Epithelial cell of esophagus (primary cell): Measurements from ENCODE around the gene HMG20B.

ENCODE experiments used
- DNase-seq: peaks from one replicate; pipeline ENCODE4 v3.0.0; 2010; ENCODE audit warnings: low read depth
- H3K4me3 ChIP-seq: 2 replicates; pipeline ENCODE4 v1.5.1; 2011; ENCODE audit warnings: mild to moderate bottlenecking, low read length, control low read depth
- TF ChIP-seq, protein P1 (sequence below): IDR thresholded peaks from 2 replicates; pipeline ENCODE4 v1.5.1; 2011; ENCODE audit warnings: low read depth, mild to moderate bottlenecking, low read length, control low read depth, inconsistent platforms; ENCODE audit not compliant: insufficient read depth; ENCODE audit errors: missing control alignments

HMG20B gene

DNA sequence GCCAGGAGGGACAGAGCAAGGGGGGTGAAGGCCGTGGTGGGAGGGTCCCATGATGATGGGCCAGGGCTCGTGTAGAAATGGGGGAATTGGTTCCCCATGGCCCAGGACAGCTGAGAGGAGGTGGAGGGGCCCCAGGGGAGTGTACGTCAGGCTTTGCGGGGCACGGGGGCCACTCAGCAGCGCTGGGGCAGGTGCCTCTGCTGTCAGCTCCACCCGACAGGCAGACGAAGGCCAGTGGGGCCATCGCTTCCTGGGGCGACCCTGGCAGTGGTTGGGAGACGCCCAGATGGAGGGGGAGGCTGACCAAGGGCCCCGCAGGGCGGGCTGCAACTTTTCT lies 35.7 kb upstream of the HMG20B start:
- no peak for DNase-seq
- TF ChIP-seq, protein P1, sequence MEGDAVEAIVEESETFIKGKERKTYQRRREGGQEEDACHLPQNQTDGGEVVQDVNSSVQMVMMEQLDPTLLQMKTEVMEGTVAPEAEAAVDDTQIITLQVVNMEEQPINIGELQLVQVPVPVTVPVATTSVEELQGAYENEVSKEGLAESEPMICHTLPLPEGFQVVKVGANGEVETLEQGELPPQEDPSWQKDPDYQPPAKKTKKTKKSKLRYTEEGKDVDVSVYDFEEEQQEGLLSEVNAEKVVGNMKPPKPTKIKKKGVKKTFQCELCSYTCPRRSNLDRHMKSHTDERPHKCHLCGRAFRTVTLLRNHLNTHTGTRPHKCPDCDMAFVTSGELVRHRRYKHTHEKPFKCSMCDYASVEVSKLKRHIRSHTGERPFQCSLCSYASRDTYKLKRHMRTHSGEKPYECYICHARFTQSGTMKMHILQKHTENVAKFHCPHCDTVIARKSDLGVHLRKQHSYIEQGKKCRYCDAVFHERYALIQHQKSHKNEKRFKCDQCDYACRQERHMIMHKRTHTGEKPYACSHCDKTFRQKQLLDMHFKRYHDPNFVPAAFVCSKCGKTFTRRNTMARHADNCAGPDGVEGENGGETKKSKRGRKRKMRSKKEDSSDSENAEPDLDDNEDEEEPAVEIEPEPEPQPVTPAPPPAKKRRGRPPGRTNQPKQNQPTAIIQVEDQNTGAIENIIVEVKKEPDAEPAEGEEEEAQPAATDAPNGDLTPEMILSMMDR, result no peak
- H3K4me3 ChIP-seq, result no peak overlapping the region

DNA sequence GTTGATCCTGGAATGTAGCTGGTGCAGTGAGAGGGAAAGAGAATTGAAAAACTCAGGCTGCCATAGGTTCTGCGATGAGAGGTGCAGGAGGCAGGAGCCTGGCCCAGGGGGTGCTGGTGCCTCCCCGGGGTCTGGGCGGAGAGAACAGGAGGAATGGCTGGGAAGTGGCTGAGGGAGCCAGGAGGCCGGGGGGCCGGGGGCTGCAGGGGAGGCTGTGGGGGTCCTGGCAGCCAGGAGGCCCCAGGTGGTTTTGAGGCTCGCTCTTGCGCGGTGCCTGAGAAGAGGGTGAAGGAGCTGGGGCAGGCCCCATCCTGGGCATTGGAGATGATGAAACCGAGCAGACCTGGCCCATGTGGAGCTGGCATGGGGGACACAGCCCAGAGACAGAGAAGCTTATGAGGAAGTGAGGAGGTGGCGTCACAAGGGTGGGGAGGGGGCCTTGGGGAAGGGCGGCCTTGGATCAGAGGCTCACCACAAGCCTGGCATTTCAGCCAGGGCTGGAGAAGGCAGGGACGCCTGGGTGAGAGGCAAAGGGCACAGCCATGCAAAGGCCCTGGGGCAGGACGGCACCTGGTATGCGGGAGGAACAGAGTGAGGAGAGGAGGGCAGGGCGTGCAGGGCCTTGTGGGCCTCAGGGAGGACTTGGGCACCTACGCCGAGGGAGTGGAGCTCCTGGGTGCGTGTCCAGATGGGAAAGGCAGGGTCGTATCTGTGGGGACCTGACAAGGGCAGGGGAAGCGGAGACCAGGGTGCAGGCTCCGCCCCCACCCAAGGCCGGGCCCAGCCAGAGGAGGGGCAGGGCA lies 35.1 kb upstream of the HMG20B start:
- TF ChIP-seq, protein P1, result no peak
- DNase-seq, result no peak
- no peak overlapping the region for H3K4me3 ChIP-seq

GRCh38 chr19:3538258-3538929 lies 34.4 kb upstream of the HMG20B start:
- no peak for DNase-seq
- no peak overlapping the region for H3K4me3 ChIP-seq
- TF ChIP-seq, protein P1, result no peak

- H3K4me3 ChIP-seq, result no peak within 1 kb of the TSS
- DNase-seq, result no peak
- TF ChIP-seq, protein P1, result no peak
These were observed 33.6 kb upstream of the HMG20B start, which contains the start of gene TEKTIP1 for GRCh38 chr19:3538965-3539755. Gene TEKTIP1, plus strand, starts transcription at chr19:3539174. Its CDS starts 4 bp downstream, at chr19:3539178.

GRCh38 chr19:3539756-3540118 lies 33.0 kb upstream of the HMG20B start:
- no peak overlapping the region for H3K4me3 ChIP-seq
- TF ChIP-seq, protein P1, result no peak
- no peak for DNase-seq

DNA sequence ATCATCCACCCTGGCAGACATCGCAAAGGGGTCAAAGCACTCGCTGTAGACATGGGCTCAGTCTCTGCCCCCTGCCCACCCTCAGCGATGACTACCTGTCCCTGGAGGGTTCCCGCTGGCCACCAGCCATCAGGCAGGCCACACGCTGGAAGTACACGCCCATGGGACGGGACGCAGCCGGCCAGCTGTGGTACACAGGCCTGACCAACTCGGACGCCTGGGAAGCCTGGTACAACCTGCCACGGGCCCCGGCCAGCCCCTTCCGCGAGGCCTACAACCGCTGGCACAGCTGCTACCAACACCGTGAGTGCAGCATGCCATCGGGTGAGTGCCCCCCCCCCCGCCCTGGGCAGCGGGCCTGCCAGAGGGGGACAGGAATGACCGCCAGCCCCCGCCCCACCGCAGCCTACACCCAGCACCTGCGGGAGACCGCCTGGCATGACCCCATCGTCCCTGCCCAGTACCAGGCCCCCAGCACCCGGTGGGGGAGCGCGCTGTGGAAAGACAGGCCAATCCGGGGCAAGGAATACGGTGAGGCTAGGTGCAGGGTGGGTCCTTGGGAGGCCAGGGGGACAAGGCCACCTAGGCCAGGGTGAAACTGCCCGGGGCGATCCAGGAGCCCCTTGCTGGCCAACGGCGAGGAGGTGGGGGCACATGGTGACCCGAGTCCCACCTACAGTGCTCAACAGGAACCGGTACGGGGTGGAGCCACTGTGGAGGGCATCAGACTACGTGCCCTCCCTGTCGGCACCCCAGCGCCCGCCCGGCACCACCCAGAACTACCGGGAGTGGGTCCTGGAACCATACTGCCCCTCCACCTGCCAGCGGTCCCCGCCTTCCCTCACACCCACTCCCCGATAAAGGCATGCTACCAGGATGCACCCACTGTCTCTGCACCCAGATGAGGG lies 29.3 kb upstream of the HMG20B start:
- TF ChIP-seq, protein P1, result no peak
- no peak overlapping the region for H3K4me3 ChIP-seq

More for the DNA sequence above, 29.3 kb upstream of the HMG20B start:
- DNase-seq, result no peak
